GM23248 (cell line): ENCODE measurements around the gene OCEL1. TPM values are rescaled to one million over a fixed set of nuclear protein-coding genes. Genes with fewer than 3 reads are reported as not detected.

Source experiments
- DNase-seq: peaks from one replicate; pipeline ENCODE4 v3.0.0-alpha.2; 2015
- H2AFZ ChIP-seq: fragments of 200-600 bp; sonication (generic); 2 replicates; pipeline ENCODE4 v1.6.1; 2016; ENCODE audit warnings: antibody characterized with exemption
- H3F3A ChIP-seq: fragments of 200-600 bp; sonication (generic); 2 replicates; pipeline ENCODE4 v1.6.1; 2016; ENCODE audit warnings: mild to moderate bottlenecking, antibody characterized with exemption, mixed run types; ENCODE audit not compliant: insufficient read depth
- H3K27ac ChIP-seq: fragments of 200-600 bp; sonication (generic); 2 replicates; pipeline ENCODE4 v1.5.1; 2016; ENCODE audit warnings: mild to moderate bottlenecking
- H3K27me3 ChIP-seq: fragments of 200-600 bp; sonication (generic); replicated peaks from 2 replicates; pipeline ENCODE4 v1.6.1; 2016; ENCODE audit warnings: mild to moderate bottlenecking; ENCODE audit not compliant: insufficient read depth
- H3K36me3 ChIP-seq: fragments of 200-600 bp; sonication (generic); 2 replicates; pipeline ENCODE4 v1.6.1; 2016; ENCODE audit warnings: low read depth, mild to moderate bottlenecking
- H3K4me1 ChIP-seq: fragments of 200-600 bp; sonication (generic); 2 replicates; pipeline ENCODE4 v1.6.1; 2016; ENCODE audit warnings: mild to moderate bottlenecking; ENCODE audit not compliant: insufficient read depth
- H3K4me2 ChIP-seq: fragments of 200-600 bp; sonication (generic); one replicate; pipeline ENCODE4 v1.6.1; 2016; ENCODE audit warnings: mild to moderate bottlenecking; ENCODE audit not compliant: unreplicated experiment
- H3K4me3 ChIP-seq: fragments of 200-600 bp; sonication (generic); 2 replicates; pipeline ENCODE4 v1.5.1; 2016; ENCODE audit warnings: mild to moderate bottlenecking
- H3K79me2 ChIP-seq: fragments of 200-600 bp; sonication (generic); 2 replicates; pipeline ENCODE4 v1.6.1; 2016; ENCODE audit warnings: mild to moderate bottlenecking; ENCODE audit not compliant: insufficient read depth
- H3K9ac ChIP-seq: fragments of 200-600 bp; sonication (generic); 2 replicates; pipeline ENCODE4 v1.6.1; 2016; ENCODE audit warnings: mild to moderate bottlenecking
- H3K9me2 ChIP-seq: fragments of 200-600 bp; sonication (generic); 2 replicates; pipeline ENCODE4 v1.6.1; 2016; ENCODE audit warnings: mixed run types, mild to moderate bottlenecking, moderate library complexity; ENCODE audit not compliant: insufficient read depth
- H3K9me3 ChIP-seq: fragments of 200-600 bp; sonication (generic); one replicate; pipeline ENCODE4 v1.6.1; 2017; ENCODE audit warnings: low read depth
- H4K20me1 ChIP-seq: fragments of 200-600 bp; sonication (generic); 2 replicates; pipeline ENCODE4 v1.6.0; 2016; ENCODE audit not compliant: insufficient read depth
- EZH2 ChIP-seq: fragments of 200-600 bp; sonication (generic); IDR thresholded peaks from 2 replicates; pipeline ENCODE4 v1.6.1; 2018; ENCODE audit warnings: antibody characterized with exemption, mild to moderate bottlenecking; ENCODE audit not compliant: insufficient read depth, poor library complexity, severe bottlenecking
- EZH2phosphoT487 ChIP-seq: fragments of 200-600 bp; sonication (generic); IDR thresholded peaks from 2 replicates; pipeline ENCODE4 v1.6.1; 2018; ENCODE audit warnings: antibody characterized with exemption, moderate library complexity, mild to moderate bottlenecking, low read depth; ENCODE audit not compliant: insufficient read depth
- WGBS, 2 experiments: methylation state at CpG; one replicate each; pipeline ENCODE4 v1.1.6; 2015 to 2017; ENCODE audit warnings: low lambda C conversion rate in 2 of 2, low coverage in 1 of 2; ENCODE audit errors: missing lambda C conversion rate in 2 of 2; 5-methylcytosine and 5-hydroxymethylcytosine counted together
- in situ Hi-C: fragments of 300-500 bp; cut with MboI; formaldehyde crosslinking; loops from 2 replicates; pipeline ENCODE4 v1.15.0; 2020
- polyA plus RNA-seq: library from polyadenylated mRNA; unstranded; fragments of >200 nt; fragmentation: Nextera tagmentation; extraction: Ambion mirVana; gene quantifications from 2 replicates; pipeline ENCODE4 v1.2.1, GENCODE V29; 2016
- total RNA-seq: library from RNA; depleted of rRNA; stranded (reverse); fragments of >200 nt; shearing (Covaris generic); gene quantifications from 2 replicates; pipeline ENCODE4 v1.2.3, GENCODE V29; 2014

OCEL1 gene
- total and polyA plus RNA-seq, 2 experiments from 2014 or later = 1.8 to 17.1 TPM

DNA sequence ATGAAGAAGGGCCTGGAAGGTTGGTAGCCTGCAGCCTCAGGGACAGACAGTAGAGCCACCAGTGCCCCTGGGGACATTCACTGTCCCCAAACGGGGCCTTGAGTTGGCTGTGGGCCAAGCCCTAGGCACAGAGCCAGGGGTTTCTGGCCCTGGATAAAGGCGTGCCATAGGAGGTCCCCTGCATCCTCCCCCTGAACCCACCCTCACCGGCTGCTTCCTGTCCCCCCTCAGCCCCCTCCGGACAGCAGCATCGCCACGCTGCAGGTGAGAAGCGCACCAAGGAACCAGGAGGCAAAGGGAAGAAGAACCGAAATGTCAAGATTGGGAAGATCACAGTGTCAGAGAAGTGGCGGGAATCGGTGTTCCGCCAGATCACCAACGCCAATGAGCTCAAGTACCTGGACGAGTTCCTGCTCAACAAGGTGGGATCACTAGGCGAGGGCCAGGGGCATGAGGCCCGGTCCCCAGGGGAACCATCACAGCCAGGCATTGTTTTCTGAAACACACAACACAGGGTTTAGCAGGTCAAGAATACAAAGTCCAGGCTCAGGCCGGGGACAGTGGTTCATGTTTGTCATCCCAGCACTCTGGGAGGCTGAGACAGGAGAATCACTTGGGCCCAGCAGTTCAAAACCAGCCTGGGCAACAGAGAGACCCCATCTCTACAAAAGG, 25.5 kb upstream of the OCEL1 start:
- Histone ChIP-seq H3K4me3 (no peak overlapping the region), H3K9me2 (no peaks in the 10 kb centered on the region), H3K27ac (no peak overlapping the region), H3K9ac (no peak overlapping the region), H3K9me3 (no peaks in the 10 kb centered on the region), H3K79me2 (no peaks in the 10 kb centered on the region; the same call in 1 of the 2 replicates), H3K27me3 (no peaks in the 10 kb centered on the region), H3K4me1 (no peaks in the 10 kb centered on the region), H3F3A (no peaks in the 10 kb centered on the region; the same call in 1 of the 2 replicates), H3K36me3 (peaks cover 33% of the 10 kb centered on the region), H2AFZ (no peak overlapping the region), H3K4me2 (no peak overlapping the region), H4K20me1 (no peaks in the 10 kb centered on the region)
- in situ Hi-C loops = no loop called here
- TF ChIP-seq EZH2phosphoT487 (no peak), EZH2 (no peak)
- DNase-seq = no peak
- 84 to 96% methylated on average over 13 to 16 of the region's 16 CpGs for WGBS, 2 experiments

DNA sequence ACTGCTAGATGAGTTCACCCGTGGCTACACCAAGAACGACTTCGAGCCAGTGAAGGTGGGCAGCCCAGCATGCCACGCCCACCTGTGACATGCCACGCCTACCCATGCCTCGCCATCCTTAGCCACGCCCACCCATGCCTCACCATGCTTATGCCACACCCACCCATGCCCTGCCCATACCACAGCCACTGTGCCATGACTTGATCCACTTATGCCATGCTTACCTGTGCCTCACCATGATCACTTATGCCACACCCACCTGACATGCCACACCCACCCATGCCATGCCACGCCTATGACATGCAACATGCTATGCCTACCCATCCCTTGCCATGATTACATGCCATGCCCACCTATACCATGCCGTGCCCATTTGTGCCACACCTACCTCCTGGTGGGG, 23.8 kb upstream of the OCEL1 start:
- no peaks in the 10 kb centered on the region for H3K79me2 ChIP-seq
- H3K9me2 ChIP-seq = no peaks in the 10 kb centered on the region
- in situ Hi-C loops = no loop called here
- 80 to 84% methylated on average over 9 of the region's 9 CpGs for WGBS, 2 experiments
- H3K9me3 ChIP-seq = no peaks in the 10 kb centered on the region
- H3K4me3 ChIP-seq = no peak overlapping the region
- no peaks in the 10 kb centered on the region for H4K20me1 ChIP-seq
- TF ChIP-seq EZH2 (no peak), EZH2phosphoT487 (no peak)
- no peaks in the 10 kb centered on the region for H3K27me3 ChIP-seq
- no peak overlapping the region for H2AFZ ChIP-seq
- peak; percentile 69 for DNase-seq
- no peaks in the 10 kb centered on the region; the same call in 1 of the 2 replicates for H3F3A ChIP-seq
- no peak overlapping the region for H3K4me2 ChIP-seq
- H3K36me3 ChIP-seq = peaks cover 33% of the 10 kb centered on the region
- H3K9ac ChIP-seq = no peak overlapping the region
- H3K27ac ChIP-seq = no peak overlapping the region
- no peaks in the 10 kb centered on the region for H3K4me1 ChIP-seq

DNA sequence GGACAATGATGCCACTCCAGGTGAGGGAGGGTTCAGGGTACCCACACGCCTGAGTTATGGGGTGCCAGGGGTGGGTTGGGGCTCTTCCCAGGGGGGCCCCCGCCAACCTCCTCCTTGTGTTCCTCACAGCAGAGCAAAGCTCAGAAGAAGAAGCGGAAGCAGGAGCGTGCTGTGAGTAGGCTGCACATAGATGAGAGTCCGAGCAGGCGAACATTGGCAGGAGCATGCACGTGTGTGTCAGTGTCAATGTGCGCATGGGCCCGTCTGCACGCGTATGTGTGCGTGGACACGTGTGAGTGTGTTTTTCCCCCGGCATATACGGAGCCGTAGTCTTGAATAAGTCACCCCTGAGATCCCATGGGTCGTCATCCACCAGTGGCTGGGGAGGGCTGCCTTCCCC, 23.3 kb upstream of the OCEL1 start:
- H4K20me1 ChIP-seq = no peaks in the 10 kb centered on the region
- H3K4me2 ChIP-seq = no peak overlapping the region
- H3K9me3 ChIP-seq = no peaks in the 10 kb centered on the region
- no peaks in the 10 kb centered on the region for H3K27me3 ChIP-seq
- H2AFZ ChIP-seq = no peak overlapping the region
- H3K27ac ChIP-seq = no peak overlapping the region
- H3K4me3 ChIP-seq = no peak overlapping the region
- H3K79me2 ChIP-seq = no peaks in the 10 kb centered on the region
- no peak for DNase-seq
- no peaks in the 10 kb centered on the region for H3K9me2 ChIP-seq
- no peak overlapping the region for H3K9ac ChIP-seq
- 87 to 95% methylated on average over 6 to 17 of the region's 17 CpGs for WGBS, 2 experiments
- peaks cover 2% of the 10 kb centered on the region; the same call in 1 of the 2 replicates for H3F3A ChIP-seq
- peaks cover 36% of the 10 kb centered on the region for H3K36me3 ChIP-seq
- H3K4me1 ChIP-seq = no peaks in the 10 kb centered on the region
- in situ Hi-C loops = no loop called here
- no peak for TF ChIP-seq EZH2phosphoT487
- no peak for TF ChIP-seq EZH2

DNA sequence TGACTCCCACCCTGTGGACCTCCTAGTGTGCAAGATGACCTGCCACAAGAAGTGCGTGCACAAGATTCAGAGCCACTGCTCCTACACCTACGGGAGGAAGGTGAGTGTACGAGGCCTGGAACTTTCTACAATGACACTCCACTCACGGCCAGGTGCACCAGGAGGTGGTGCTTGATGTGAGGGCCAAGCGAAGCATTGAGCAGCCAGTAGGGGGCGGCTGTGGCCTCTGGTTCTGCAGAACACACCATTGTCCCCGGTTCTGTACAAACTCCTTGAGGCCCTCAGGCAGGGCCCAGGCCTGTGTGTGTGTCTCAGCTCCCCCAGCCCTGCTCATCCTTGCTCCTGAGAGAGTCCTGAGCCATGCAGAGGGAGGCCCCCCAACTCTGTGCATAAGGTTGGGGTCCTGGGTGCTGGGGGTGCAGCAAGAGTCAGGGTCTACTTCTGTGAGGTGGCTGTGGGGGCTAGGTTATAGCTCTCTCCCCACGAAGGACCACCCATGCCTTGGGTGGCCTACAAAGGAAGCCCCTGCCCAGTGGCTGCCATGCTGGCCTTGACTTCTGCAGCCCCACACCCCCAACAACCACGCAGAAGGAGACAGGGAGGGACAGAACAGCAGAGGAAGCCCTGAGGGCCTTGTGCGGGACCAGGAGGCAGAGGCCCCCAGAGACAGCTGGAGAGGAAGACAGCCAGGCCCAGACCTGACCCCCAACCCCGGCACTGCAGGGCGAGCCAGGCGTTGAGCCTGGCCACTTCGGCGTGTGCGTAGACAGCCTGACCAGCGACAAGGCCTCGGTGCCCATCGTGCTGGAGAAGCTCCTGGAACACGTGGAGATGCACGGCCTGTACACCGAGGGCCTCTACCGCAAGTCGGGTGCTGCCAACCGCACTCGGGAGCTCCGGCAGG, 20.5 kb upstream of the OCEL1 start:
- H3K9me3 ChIP-seq = no peaks in the 10 kb centered on the region
- no peak for TF ChIP-seq EZH2phosphoT487
- TF ChIP-seq EZH2 = no peak
- no peaks in the 10 kb centered on the region for H3K27me3 ChIP-seq
- H3K4me3 ChIP-seq = no peak overlapping the region
- H3K4me1 ChIP-seq = no peaks in the 10 kb centered on the region
- H3K4me2 ChIP-seq = no peak overlapping the region
- peaks cover 33% of the 10 kb centered on the region for H3K36me3 ChIP-seq
- no peak overlapping the region for H3K27ac ChIP-seq
- H3K9ac ChIP-seq = no peak overlapping the region
- no peaks in the 10 kb centered on the region for H3K79me2 ChIP-seq
- in situ Hi-C loops = no loop called here
- no peaks in the 10 kb centered on the region for H4K20me1 ChIP-seq
- 84 to 86% methylated on average over 24 to 26 of the region's 27 CpGs for WGBS, 2 experiments
- peaks cover 3% of the 10 kb centered on the region for H3F3A ChIP-seq
- H3K9me2 ChIP-seq = no peaks in the 10 kb centered on the region
- no peak overlapping the region for H2AFZ ChIP-seq
- peak; percentile 69 for DNase-seq
